A673 (cell line): ENCODE measurements around the gene SPSB1. TPM values are rescaled to one million over a fixed set of nuclear protein-coding genes. Genes with fewer than 3 reads are reported as not detected.

Source experiments
- BruUV-seq: library from RNA; stranded (reverse); fragments of 400-500 nt; replicated peaks from 2 replicates; lab custom pipeline; 2021; lab: Mats Ljungman, UMichigan
- CTCF ChIA-PET: fragments of 300-600 bp; sonication (Branson Sonifier 250); formaldehyde crosslinking; loops from one replicate; lab custom pipeline; 2022; ENCODE audit warnings: antibody characterized with exemption; lab: Charles Lee
- POLR2A ChIA-PET: fragments of 300-600 bp; sonication (Branson Sonifier 250); formaldehyde crosslinking; loops from one replicate; lab custom pipeline; 2022; ENCODE audit warnings: antibody characterized with exemption; ENCODE audit not compliant: low non-redundant PET; lab: Charles Lee
- DNase-seq: peaks from one replicate; pipeline ENCODE4 v3.0.0-alpha.2; 2015; ENCODE audit warnings: low spot score
- H3K27ac ChIP-seq: fragments of 200-600 bp; sonication (generic); 2 replicates; pipeline ENCODE4 v1.5.1; 2016; ENCODE audit warnings: mixed run types, low read depth, mild to moderate bottlenecking, mixed read lengths, antibody characterized with exemption, low read length; ENCODE audit not compliant: poor library complexity, severe bottlenecking
- H3K27me3 ChIP-seq: fragments of 200-600 bp; sonication (generic); replicated peaks from 2 replicates; pipeline ENCODE4 v1.6.1; 2017; ENCODE audit warnings: mixed run types, low read depth, mild to moderate bottlenecking, mixed read lengths, antibody characterized with exemption, low read length; ENCODE audit not compliant: insufficient read depth, poor library complexity
- H3K36me3 ChIP-seq: fragments of 200-600 bp; sonication (generic); 2 replicates; pipeline ENCODE4 v1.6.1; 2016; ENCODE audit warnings: mixed run types, mild to moderate bottlenecking, mixed read lengths, antibody characterized with exemption, low read length; ENCODE audit not compliant: insufficient read depth, poor library complexity, severe bottlenecking
- H3K4me1 ChIP-seq: fragments of 200-600 bp; sonication (generic); 2 replicates; pipeline ENCODE4 v1.6.1; 2017; ENCODE audit warnings: mixed run types, mild to moderate bottlenecking, mixed read lengths, antibody characterized with exemption, low read length; ENCODE audit not compliant: insufficient read depth, poor library complexity, severe bottlenecking
- H3K4me3 ChIP-seq: fragments of 200-600 bp; sonication (generic); 2 replicates; pipeline ENCODE4 v1.5.1; 2016; ENCODE audit warnings: low read depth, mixed run types, mild to moderate bottlenecking, mixed read lengths, low read length; ENCODE audit not compliant: poor library complexity, severe bottlenecking
- H3K9me3 ChIP-seq: fragments of 200-600 bp; sonication (generic); 2 replicates; pipeline ENCODE4 v1.6.1; 2016; ENCODE audit warnings: mixed run types, low read depth, mild to moderate bottlenecking, mixed read lengths, antibody characterized with exemption, low read length; ENCODE audit not compliant: poor library complexity, severe bottlenecking
- CTCF ChIP-seq: fragments of 300-800, 200-600 bp; sonication (generic); conservative IDR thresholded peaks from 2 replicates; pipeline ENCODE4 v1.5.1; 2017; ENCODE audit warnings: low read depth, mild to moderate bottlenecking, antibody characterized with exemption, low read length, moderate library complexity, mixed read lengths
- EZH2 ChIP-seq: fragments of 200-600 bp; sonication (generic); IDR thresholded peaks from 2 replicates; pipeline ENCODE4 v1.6.1; 2017; ENCODE audit warnings: borderline replicate concordance, low read depth, mild to moderate bottlenecking, mixed read lengths, antibody characterized with exemption, low read length; ENCODE audit not compliant: poor library complexity, severe bottlenecking
- intact Hi-C: fragments of 100-400 bp; cut with micrococcal nuclease; formaldehyde crosslinking; loops from one replicate; pipeline ENCODE4 v1.10.0; 2022; ENCODE audit not compliant: unreplicated experiment
- total RNA-seq: library from RNA; stranded (reverse); gene quantifications from 2 replicates; pipeline ENCODE4 v1.2.3, GENCODE V29; 2021

SPSB1 gene
- total RNA-seq, 1 experiment from 2014 or later = 11.8 TPM

- Histone ChIP-seq H3K27ac (no peak overlapping the region), H3K4me3 (no peak overlapping the region), H3K36me3 (no peaks in the 10 kb centered on the region), H3K4me1 (no peaks in the 10 kb centered on the region), H3K9me3 (no peaks in the 10 kb centered on the region), H3K27me3 (no peaks in the 10 kb centered on the region)
- no TSS peak for BruUV-seq
- TF ChIP-seq CTCF = no peak
- no peak for TF ChIP-seq EZH2
- DNase-seq = no peak
- ChIA-PET CTCF (no interaction called here), POLR2A (no interaction called here)
- intact Hi-C loops = no loop called here
Observed at GRCh38 chr1:9347095-9347850, 54.6 kb downstream of the SPSB1 start.

GRCh38 chr1:9349331-9349851 lies 56.7 kb downstream of the SPSB1 start:
- CTCF ChIA-PET = interaction anchor here (0.6 kb wide), 1 partner anchor 1588 kb away, joined by 4 read pairs; no protein-coding TSS in a partner anchor
- no TSS peak for BruUV-seq
- no peaks in the 10 kb centered on the region for H3K36me3 ChIP-seq
- H3K9me3 ChIP-seq = no peaks in the 10 kb centered on the region
- intact Hi-C loops = no loop called here
- DNase-seq = no peak
- TF ChIP-seq EZH2 (no peak), CTCF (no peak)
- H3K27me3 ChIP-seq = no peaks in the 10 kb centered on the region
- H3K4me1 ChIP-seq = no peaks in the 10 kb centered on the region
- H3K4me3 ChIP-seq = no peak overlapping the region
- H3K27ac ChIP-seq = no peak overlapping the region
- POLR2A ChIA-PET = no interaction called here

- H3K36me3 ChIP-seq = no peaks in the 10 kb centered on the region
- H3K27ac ChIP-seq = no peak overlapping the region
- ChIA-PET CTCF (interaction anchor here (0.6 kb wide), 1 partner anchor 1587 kb away, joined by 4 read pairs; no protein-coding TSS in a partner anchor), POLR2A (no interaction called here)
- TF ChIP-seq CTCF (no peak), EZH2 (no peak)
- no peaks in the 10 kb centered on the region for H3K4me1 ChIP-seq
- no peaks in the 10 kb centered on the region for H3K9me3 ChIP-seq
- H3K4me3 ChIP-seq = no peak overlapping the region
- no peak for DNase-seq
- intact Hi-C loops = no loop called here
- BruUV-seq = no TSS peak
- no peaks in the 10 kb centered on the region for H3K27me3 ChIP-seq
Observed at GRCh38 chr1:9350013-9350908, 57.6 kb downstream of the SPSB1 start.
